ENCODE results near the gene IQGAP2. TPM values are rescaled to one million over a fixed set of nuclear protein-coding genes. Genes with fewer than 3 reads are reported as not detected.

The IQGAP2 gene
- total RNA-seq, 1 experiment from 2014 or later = 0.59 TPM

DNA sequence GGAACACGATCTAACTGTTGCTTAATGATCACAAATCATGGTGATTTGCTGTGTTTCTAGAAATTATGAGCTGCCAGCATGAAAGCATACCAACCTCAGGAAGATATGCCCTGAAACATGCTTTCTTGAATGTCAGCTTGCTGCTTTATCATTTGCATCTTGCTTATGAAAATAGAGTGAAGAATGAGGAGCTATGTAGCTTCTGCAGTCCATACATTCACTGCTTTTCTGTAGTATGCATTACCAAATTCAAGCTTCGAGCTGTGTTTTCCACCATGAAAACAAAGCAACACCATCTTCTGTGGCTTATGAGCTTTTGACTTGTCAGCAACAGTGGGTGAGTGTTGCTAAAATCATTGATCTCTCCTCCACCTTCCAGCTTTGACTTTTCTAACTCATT lies 203.6 kb downstream of the IQGAP2 start:
- intact Hi-C loops (cut with micrococcal nuclease; ENCODE audit: unreplicated experiment) = loop anchor here (10.0 kb wide), 1 partner anchor 408 kb away; no protein-coding TSS in a partner anchor
- TF ChIP-seq TCF7L2 (IDR thresholded peaks at IDR 0.05; ENCODE audit: low read depth, low read length) (no peak), SIN3A (IDR thresholded peaks at IDR 0.05; ENCODE audit: borderline replicate concordance, insufficient read depth, low read depth, low read length) (no peak), POLR2AphosphoS5 (IDR thresholded peaks at IDR 0.05; ENCODE audit: low read depth, low read length) (no peak)
- TF ChIP-seq, protein P1, sequence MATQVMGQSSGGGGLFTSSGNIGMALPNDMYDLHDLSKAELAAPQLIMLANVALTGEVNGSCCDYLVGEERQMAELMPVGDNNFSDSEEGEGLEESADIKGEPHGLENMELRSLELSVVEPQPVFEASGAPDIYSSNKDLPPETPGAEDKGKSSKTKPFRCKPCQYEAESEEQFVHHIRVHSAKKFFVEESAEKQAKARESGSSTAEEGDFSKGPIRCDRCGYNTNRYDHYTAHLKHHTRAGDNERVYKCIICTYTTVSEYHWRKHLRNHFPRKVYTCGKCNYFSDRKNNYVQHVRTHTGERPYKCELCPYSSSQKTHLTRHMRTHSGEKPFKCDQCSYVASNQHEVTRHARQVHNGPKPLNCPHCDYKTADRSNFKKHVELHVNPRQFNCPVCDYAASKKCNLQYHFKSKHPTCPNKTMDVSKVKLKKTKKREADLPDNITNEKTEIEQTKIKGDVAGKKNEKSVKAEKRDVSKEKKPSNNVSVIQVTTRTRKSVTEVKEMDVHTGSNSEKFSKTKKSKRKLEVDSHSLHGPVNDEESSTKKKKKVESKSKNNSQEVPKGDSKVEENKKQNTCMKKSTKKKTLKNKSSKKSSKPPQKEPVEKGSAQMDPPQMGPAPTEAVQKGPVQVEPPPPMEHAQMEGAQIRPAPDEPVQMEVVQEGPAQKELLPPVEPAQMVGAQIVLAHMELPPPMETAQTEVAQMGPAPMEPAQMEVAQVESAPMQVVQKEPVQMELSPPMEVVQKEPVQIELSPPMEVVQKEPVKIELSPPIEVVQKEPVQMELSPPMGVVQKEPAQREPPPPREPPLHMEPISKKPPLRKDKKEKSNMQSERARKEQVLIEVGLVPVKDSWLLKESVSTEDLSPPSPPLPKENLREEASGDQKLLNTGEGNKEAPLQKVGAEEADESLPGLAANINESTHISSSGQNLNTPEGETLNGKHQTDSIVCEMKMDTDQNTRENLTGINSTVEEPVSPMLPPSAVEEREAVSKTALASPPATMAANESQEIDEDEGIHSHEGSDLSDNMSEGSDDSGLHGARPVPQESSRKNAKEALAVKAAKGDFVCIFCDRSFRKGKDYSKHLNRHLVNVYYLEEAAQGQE (IDR thresholded peaks at IDR 0.05; ENCODE audit: insufficient read depth in 1 of 2, low read depth in 2 of 2, low read length in 1 of 2) = no peak
- TF ChIP-seq, protein P2, sequence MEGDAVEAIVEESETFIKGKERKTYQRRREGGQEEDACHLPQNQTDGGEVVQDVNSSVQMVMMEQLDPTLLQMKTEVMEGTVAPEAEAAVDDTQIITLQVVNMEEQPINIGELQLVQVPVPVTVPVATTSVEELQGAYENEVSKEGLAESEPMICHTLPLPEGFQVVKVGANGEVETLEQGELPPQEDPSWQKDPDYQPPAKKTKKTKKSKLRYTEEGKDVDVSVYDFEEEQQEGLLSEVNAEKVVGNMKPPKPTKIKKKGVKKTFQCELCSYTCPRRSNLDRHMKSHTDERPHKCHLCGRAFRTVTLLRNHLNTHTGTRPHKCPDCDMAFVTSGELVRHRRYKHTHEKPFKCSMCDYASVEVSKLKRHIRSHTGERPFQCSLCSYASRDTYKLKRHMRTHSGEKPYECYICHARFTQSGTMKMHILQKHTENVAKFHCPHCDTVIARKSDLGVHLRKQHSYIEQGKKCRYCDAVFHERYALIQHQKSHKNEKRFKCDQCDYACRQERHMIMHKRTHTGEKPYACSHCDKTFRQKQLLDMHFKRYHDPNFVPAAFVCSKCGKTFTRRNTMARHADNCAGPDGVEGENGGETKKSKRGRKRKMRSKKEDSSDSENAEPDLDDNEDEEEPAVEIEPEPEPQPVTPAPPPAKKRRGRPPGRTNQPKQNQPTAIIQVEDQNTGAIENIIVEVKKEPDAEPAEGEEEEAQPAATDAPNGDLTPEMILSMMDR (IDR thresholded peaks at IDR 0.05) = no peak
- Histone ChIP-seq H3K9me3 (ENCODE audit: control insufficient read depth, insufficient read depth, low read depth, low read length) (no peaks in the 10 kb centered on the region), H3K4me1 (ENCODE audit: control insufficient read depth, insufficient read depth, low read length) (no peaks in the 10 kb centered on the region), H3K4me3 (ENCODE audit: low read depth in 2 of 2, low read length in 2 of 2) (no peak overlapping the region), H3K27ac (ENCODE audit: low read length) (no peak overlapping the region), H3K27me3 (ENCODE audit: control insufficient read depth, insufficient read depth, low read length) (no peaks in the 10 kb centered on the region), H3K36me3 (ENCODE audit: control insufficient read depth, insufficient read depth, low read length) (no peaks in the 10 kb centered on the region)
- DNase-seq (ENCODE audit: low read depth, low spot score) = no peak
- ChIA-PET CTCF (no interaction called here), POLR2A (no interaction called here)
- ATAC-seq = no peak
- in situ Hi-C loops (cut with HindIII; ENCODE audit: low pct_unique_long_range_greater_than_20kb, low sequenced_read_pairs) = no loop called here
- no TSS peak for BruUV-seq (replicated peaks)

DNA sequence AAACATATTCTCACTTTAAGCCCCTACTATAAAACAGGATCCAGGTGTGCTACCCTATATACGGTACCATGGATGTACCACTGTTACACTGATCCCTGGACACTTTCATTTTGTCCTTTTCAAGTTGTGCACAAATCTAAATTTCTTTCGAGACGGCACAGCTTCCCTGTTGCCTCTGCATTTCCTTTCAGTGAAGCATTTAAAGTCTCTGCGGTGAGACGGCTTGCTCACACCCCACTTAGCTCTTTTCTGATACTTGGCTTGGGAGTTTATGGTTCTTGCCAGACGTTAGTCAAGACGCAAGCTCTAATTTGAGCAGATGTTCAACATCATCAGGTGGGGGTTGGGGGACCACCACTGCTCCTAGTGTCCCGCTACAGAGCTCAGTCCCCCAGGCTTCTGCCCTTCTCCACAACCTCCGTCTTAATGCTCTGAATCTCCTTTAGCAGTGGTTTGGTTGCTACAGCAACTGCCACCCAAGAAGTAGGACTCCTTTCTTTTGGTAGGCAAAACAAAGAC lies 204.3 kb downstream of the IQGAP2 start:
- H3K27ac ChIP-seq (ENCODE audit: low read length) = no peak overlapping the region
- no peaks in the 10 kb centered on the region for H3K27me3 ChIP-seq (ENCODE audit: control insufficient read depth, insufficient read depth, low read length)
- no TSS peak for BruUV-seq (replicated peaks)
- no peak for DNase-seq (ENCODE audit: low read depth, low spot score)
- CTCF ChIA-PET = no interaction called here
- in situ Hi-C loops (cut with HindIII; ENCODE audit: low pct_unique_long_range_greater_than_20kb, low sequenced_read_pairs) = no loop called here
- intact Hi-C loops (cut with micrococcal nuclease; ENCODE audit: unreplicated experiment) = loop anchor here (10.0 kb wide), 1 partner anchor 407 kb away; no protein-coding TSS in a partner anchor
- TF ChIP-seq, protein P2 (IDR thresholded peaks at IDR 0.05) = no peak
- TF ChIP-seq SIN3A (IDR thresholded peaks at IDR 0.05; ENCODE audit: borderline replicate concordance, insufficient read depth, low read depth, low read length) (no peak), POLR2AphosphoS5 (IDR thresholded peaks at IDR 0.05; ENCODE audit: low read depth, low read length) (no peak), TCF7L2 (IDR thresholded peaks at IDR 0.05; ENCODE audit: low read depth, low read length) (no peak)
- TF ChIP-seq, protein P1 (IDR thresholded peaks at IDR 0.05; ENCODE audit: insufficient read depth in 1 of 2, low read depth in 2 of 2, low read length in 1 of 2) = no peak
- POLR2A ChIA-PET = no interaction called here
- ATAC-seq = no peak
- H3K36me3 ChIP-seq (ENCODE audit: control insufficient read depth, insufficient read depth, low read length) = no peaks in the 10 kb centered on the region
- H3K4me3 ChIP-seq (ENCODE audit: low read depth in 2 of 2, low read length in 2 of 2) = no peak overlapping the region
- H3K9me3 ChIP-seq (ENCODE audit: control insufficient read depth, insufficient read depth, low read depth, low read length) = no peaks in the 10 kb centered on the region
- H3K4me1 ChIP-seq (ENCODE audit: control insufficient read depth, insufficient read depth, low read length) = no peaks in the 10 kb centered on the region
